HCT116 (cell line): ENCODE measurements around the gene OR5C1.

Experiments
- EGR1 ChIP-seq: IDR thresholded peaks from 2 replicates; pipeline ENCODE4 v1.6.1; 2012; ENCODE audit warnings: low read depth
- EZH2 ChIP-seq: fragments of 200-600 bp; sonication (generic); IDR thresholded peaks from 2 replicates; pipeline ENCODE4 v1.6.1; 2017; ENCODE audit warnings: antibody characterized with exemption, mixed run types
- EZH2phosphoT487 ChIP-seq: fragments of 200-600 bp; IDR thresholded peaks from 2 replicates; pipeline ENCODE4 v1.6.1; 2018; ENCODE audit warnings: antibody characterized with exemption, borderline replicate concordance
- FOSL1 ChIP-seq: IDR thresholded peaks from 2 replicates; pipeline ENCODE4 v1.6.1; 2012; ENCODE audit warnings: low read depth
- POLR2A ChIP-seq: IDR thresholded peaks from 2 replicates; pipeline ENCODE4 v1.7.0; 2011; ENCODE audit warnings: borderline replicate concordance; ENCODE audit not compliant: insufficient read depth, insufficient read length; ENCODE audit errors: extremely low read depth
- POLR2AphosphoS5 ChIP-seq: IDR thresholded peaks from 2 replicates; pipeline ENCODE4 v1.6.1; 2011; ENCODE audit warnings: mild to moderate bottlenecking, low read depth, low read length, moderate library complexity
- RAD21 ChIP-seq: IDR thresholded peaks from 2 replicates; pipeline ENCODE4 v1.6.1; 2012; ENCODE audit warnings: low read depth, mild to moderate bottlenecking
- SIN3A ChIP-seq: IDR thresholded peaks from 2 replicates; pipeline ENCODE4 v1.6.1; 2012; ENCODE audit warnings: low read depth
- SP1 ChIP-seq: IDR thresholded peaks from 2 replicates; pipeline ENCODE4 v1.6.1; 2012; ENCODE audit warnings: low read depth
- ZNF274 ChIP-seq: fragments of 200-500 bp; sonication (Bioruptor generic); IDR thresholded peaks from 2 replicates; pipeline ENCODE4 v1.6.1; 2014; ENCODE audit warnings: mild to moderate bottlenecking, low read depth, low read length, inconsistent platforms
- TF ChIP-seq, protein P1 (sequence below), 3 experiments: fragments of 200-600 bp in 1 of 3; sonication (generic) in 1 of 3; IDR thresholded peaks in 2 of 3; conservative IDR thresholded peaks in 1 of 3; 2 replicates each; pipeline ENCODE4 v1.5.1; 2012 to 2017; ENCODE audit warnings: low read depth in 2 of 3, low read length in 2 of 3, antibody characterized with exemption in 1 of 3, borderline replicate concordance in 1 of 3, control low read depth in 1 of 3, mild to moderate bottlenecking in 1 of 3, mixed read lengths in 1 of 3, mixed run types in 1 of 3, moderate library complexity in 1 of 3; ENCODE audit not compliant: insufficient read depth in 1 of 3
- TF ChIP-seq, protein P2 (sequence below): IDR thresholded peaks from 2 replicates; pipeline ENCODE4 v1.6.1; 2012
- TF ChIP-seq, protein P3 (sequence below): IDR thresholded peaks from 2 replicates; pipeline ENCODE4 v1.6.1; 2012; ENCODE audit warnings: low read depth
- TF ChIP-seq, protein P4 (sequence below): IDR thresholded peaks from 2 replicates; pipeline ENCODE4 v1.6.1; 2012

DNA sequence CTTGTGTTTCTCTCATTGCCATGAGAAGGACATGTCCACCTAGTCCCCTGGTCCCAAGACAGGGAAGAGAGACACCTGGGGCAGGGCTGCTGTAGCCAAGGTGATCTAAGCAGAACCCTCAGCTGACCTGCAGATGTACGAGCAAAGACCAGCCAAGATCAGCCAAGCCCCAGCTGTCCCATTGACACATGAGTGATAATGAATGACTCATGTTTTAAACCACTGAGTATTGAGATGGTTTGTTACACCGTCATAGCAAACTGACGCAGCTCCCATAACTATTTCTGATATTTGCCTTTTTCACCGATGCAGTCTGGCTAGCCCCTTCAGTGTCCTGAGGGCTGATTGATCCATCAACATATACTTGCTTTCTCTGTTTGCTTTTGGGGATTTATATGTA lies 17.9 kb downstream of the OR5C1 start:
- TF ChIP-seq, protein P1, sequence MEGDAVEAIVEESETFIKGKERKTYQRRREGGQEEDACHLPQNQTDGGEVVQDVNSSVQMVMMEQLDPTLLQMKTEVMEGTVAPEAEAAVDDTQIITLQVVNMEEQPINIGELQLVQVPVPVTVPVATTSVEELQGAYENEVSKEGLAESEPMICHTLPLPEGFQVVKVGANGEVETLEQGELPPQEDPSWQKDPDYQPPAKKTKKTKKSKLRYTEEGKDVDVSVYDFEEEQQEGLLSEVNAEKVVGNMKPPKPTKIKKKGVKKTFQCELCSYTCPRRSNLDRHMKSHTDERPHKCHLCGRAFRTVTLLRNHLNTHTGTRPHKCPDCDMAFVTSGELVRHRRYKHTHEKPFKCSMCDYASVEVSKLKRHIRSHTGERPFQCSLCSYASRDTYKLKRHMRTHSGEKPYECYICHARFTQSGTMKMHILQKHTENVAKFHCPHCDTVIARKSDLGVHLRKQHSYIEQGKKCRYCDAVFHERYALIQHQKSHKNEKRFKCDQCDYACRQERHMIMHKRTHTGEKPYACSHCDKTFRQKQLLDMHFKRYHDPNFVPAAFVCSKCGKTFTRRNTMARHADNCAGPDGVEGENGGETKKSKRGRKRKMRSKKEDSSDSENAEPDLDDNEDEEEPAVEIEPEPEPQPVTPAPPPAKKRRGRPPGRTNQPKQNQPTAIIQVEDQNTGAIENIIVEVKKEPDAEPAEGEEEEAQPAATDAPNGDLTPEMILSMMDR (IDR thresholded peaks at IDR 0.05 in 2 of 3, conservative IDR thresholded peaks at IDR 0.05 in 1 of 3; ENCODE audit: borderline replicate concordance in 1 of 3, insufficient read depth in 1 of 3, low read depth in 2 of 3, low read length in 2 of 3), result no peak
- TF ChIP-seq ZNF274, result no peak
- TF ChIP-seq EZH2phosphoT487, result no peak
- TF ChIP-seq, protein P2, sequence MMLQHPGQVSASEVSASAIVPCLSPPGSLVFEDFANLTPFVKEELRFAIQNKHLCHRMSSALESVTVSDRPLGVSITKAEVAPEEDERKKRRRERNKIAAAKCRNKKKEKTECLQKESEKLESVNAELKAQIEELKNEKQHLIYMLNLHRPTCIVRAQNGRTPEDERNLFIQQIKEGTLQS, result no peak
- TF ChIP-seq POLR2A, result no peak
- TF ChIP-seq EZH2, result no peak
- TF ChIP-seq, protein P3, sequence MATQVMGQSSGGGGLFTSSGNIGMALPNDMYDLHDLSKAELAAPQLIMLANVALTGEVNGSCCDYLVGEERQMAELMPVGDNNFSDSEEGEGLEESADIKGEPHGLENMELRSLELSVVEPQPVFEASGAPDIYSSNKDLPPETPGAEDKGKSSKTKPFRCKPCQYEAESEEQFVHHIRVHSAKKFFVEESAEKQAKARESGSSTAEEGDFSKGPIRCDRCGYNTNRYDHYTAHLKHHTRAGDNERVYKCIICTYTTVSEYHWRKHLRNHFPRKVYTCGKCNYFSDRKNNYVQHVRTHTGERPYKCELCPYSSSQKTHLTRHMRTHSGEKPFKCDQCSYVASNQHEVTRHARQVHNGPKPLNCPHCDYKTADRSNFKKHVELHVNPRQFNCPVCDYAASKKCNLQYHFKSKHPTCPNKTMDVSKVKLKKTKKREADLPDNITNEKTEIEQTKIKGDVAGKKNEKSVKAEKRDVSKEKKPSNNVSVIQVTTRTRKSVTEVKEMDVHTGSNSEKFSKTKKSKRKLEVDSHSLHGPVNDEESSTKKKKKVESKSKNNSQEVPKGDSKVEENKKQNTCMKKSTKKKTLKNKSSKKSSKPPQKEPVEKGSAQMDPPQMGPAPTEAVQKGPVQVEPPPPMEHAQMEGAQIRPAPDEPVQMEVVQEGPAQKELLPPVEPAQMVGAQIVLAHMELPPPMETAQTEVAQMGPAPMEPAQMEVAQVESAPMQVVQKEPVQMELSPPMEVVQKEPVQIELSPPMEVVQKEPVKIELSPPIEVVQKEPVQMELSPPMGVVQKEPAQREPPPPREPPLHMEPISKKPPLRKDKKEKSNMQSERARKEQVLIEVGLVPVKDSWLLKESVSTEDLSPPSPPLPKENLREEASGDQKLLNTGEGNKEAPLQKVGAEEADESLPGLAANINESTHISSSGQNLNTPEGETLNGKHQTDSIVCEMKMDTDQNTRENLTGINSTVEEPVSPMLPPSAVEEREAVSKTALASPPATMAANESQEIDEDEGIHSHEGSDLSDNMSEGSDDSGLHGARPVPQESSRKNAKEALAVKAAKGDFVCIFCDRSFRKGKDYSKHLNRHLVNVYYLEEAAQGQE, result no peak
- TF ChIP-seq POLR2AphosphoS5, result no peak
- TF ChIP-seq RAD21, result no peak
- no peak for TF ChIP-seq SIN3A
- no peak for TF ChIP-seq FOSL1
- TF ChIP-seq SP1, result no peak
- TF ChIP-seq, protein P4, sequence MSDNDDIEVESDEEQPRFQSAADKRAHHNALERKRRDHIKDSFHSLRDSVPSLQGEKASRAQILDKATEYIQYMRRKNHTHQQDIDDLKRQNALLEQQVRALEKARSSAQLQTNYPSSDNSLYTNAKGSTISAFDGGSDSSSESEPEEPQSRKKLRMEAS, result no peak
- TF ChIP-seq EGR1, result no peak
